OCI-LY1 (cell line): ENCODE results near the gene VWA8.

Experiments
- CTCF ChIP-seq: fragments of 200-600 bp; sonication (generic), shearing (Covaris generic); IDR thresholded peaks from 2 replicates; pipeline ENCODE4 v1.5.1; 2017; ENCODE audit warnings: mild to moderate bottlenecking, antibody characterized with exemption, low read length, moderate library complexity, mixed read lengths
- EZH2 ChIP-seq: fragments of 200-600 bp; sonication (generic), shearing (Covaris generic); IDR thresholded peaks from 2 replicates; pipeline ENCODE4 v1.8.0; 2017; ENCODE audit warnings: borderline replicate concordance, mixed run types, mild to moderate bottlenecking, antibody characterized with exemption, low read length, moderate library complexity, mixed read lengths

- TF ChIP-seq CTCF (no peak), EZH2 (no peak)
Observed at GRCh38 chr13:41589434-41589833, 371.5 kb downstream of the VWA8 start.
